Measurements from ENCODE around the gene PADI3. TPM values are rescaled to one million over a fixed set of nuclear protein-coding genes. Genes with fewer than 3 reads are reported as not detected.

Gene PADI3
- total and polyA plus RNA-seq, 2 of the 8 experiments (the other 6 are each of a cell fraction or from before 2014, with no cell fraction given): 0.37 to 0.94 TPM

DNA sequence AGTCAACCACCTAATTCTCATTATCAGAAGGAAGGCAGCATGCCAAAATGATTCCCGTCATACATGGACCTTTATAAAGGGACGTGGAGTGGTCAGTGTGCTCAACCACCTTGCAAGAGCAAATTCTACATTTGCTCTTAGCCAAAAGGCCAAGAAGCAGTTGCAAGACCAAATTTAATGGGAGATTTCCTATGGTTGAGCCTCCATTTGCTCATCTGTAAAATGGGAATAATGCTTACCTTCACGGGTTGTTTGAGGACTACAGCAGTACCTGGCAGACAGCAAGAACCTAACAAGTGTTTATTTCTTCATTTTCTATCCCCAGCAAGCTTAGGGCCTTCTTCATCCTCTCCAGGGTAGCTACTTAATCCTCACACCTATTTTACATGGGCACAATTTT is 41.7 kb downstream of the PADI3 start (continued):
- TF ChIP-seq, protein P1, sequence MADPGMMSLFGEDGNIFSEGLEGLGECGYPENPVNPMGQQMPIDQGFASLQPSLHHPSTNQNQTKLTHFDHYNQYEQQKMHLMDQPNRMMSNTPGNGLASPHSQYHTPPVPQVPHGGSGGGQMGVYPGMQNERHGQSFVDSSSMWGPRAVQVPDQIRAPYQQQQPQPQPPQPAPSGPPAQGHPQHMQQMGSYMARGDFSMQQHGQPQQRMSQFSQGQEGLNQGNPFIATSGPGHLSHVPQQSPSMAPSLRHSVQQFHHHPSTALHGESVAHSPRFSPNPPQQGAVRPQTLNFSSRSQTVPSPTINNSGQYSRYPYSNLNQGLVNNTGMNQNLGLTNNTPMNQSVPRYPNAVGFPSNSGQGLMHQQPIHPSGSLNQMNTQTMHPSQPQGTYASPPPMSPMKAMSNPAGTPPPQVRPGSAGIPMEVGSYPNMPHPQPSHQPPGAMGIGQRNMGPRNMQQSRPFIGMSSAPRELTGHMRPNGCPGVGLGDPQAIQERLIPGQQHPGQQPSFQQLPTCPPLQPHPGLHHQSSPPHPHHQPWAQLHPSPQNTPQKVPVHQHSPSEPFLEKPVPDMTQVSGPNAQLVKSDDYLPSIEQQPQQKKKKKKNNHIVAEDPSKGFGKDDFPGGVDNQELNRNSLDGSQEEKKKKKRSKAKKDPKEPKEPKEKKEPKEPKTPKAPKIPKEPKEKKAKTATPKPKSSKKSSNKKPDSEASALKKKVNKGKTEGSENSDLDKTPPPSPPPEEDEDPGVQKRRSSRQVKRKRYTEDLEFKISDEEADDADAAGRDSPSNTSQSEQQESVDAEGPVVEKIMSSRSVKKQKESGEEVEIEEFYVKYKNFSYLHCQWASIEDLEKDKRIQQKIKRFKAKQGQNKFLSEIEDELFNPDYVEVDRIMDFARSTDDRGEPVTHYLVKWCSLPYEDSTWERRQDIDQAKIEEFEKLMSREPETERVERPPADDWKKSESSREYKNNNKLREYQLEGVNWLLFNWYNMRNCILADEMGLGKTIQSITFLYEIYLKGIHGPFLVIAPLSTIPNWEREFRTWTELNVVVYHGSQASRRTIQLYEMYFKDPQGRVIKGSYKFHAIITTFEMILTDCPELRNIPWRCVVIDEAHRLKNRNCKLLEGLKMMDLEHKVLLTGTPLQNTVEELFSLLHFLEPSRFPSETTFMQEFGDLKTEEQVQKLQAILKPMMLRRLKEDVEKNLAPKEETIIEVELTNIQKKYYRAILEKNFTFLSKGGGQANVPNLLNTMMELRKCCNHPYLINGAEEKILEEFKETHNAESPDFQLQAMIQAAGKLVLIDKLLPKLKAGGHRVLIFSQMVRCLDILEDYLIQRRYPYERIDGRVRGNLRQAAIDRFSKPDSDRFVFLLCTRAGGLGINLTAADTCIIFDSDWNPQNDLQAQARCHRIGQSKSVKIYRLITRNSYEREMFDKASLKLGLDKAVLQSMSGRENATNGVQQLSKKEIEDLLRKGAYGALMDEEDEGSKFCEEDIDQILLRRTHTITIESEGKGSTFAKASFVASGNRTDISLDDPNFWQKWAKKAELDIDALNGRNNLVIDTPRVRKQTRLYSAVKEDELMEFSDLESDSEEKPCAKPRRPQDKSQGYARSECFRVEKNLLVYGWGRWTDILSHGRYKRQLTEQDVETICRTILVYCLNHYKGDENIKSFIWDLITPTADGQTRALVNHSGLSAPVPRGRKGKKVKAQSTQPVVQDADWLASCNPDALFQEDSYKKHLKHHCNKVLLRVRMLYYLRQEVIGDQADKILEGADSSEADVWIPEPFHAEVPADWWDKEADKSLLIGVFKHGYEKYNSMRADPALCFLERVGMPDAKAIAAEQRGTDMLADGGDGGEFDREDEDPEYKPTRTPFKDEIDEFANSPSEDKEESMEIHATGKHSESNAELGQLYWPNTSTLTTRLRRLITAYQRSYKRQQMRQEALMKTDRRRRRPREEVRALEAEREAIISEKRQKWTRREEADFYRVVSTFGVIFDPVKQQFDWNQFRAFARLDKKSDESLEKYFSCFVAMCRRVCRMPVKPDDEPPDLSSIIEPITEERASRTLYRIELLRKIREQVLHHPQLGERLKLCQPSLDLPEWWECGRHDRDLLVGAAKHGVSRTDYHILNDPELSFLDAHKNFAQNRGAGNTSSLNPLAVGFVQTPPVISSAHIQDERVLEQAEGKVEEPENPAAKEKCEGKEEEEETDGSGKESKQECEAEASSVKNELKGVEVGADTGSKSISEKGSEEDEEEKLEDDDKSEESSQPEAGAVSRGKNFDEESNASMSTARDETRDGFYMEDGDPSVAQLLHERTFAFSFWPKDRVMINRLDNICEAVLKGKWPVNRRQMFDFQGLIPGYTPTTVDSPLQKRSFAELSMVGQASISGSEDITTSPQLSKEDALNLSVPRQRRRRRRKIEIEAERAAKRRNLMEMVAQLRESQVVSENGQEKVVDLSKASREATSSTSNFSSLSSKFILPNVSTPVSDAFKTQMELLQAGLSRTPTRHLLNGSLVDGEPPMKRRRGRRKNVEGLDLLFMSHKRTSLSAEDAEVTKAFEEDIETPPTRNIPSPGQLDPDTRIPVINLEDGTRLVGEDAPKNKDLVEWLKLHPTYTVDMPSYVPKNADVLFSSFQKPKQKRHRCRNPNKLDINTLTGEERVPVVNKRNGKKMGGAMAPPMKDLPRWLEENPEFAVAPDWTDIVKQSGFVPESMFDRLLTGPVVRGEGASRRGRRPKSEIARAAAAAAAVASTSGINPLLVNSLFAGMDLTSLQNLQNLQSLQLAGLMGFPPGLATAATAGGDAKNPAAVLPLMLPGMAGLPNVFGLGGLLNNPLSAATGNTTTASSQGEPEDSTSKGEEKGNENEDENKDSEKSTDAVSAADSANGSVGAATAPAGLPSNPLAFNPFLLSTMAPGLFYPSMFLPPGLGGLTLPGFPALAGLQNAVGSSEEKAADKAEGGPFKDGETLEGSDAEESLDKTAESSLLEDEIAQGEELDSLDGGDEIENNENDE (IDR thresholded peaks at IDR 0.05; ENCODE audit: insufficient replicate concordance, low read length): no peak
- no peak for TF ChIP-seq KDM5A (IDR thresholded peaks at IDR 0.05; ENCODE audit: low read length)
- TF ChIP-seq NANOG (IDR thresholded peaks at IDR 0.05; ENCODE audit: insufficient read depth, low read depth, low read length, poor library complexity, severe bottlenecking): no peak
- TF ChIP-seq RXRA (IDR thresholded peaks at IDR 0.05; ENCODE audit: insufficient read depth, low read depth, low read length): no peak
- no peak for TF ChIP-seq RNF2 (IDR thresholded peaks at IDR 0.05; ENCODE audit: borderline replicate concordance, low read depth, low read length, missing control alignments, poor library complexity, severe bottlenecking)
- no peak for TF ChIP-seq MAFK (IDR thresholded peaks at IDR 0.05; ENCODE audit: low read depth, low read length)
- TF ChIP-seq SIN3A (conservative IDR thresholded peaks at IDR 0.05 in 1 of 2, IDR thresholded peaks at IDR 0.05 in 1 of 2; ENCODE audit: low read depth in 1 of 2, low read length in 2 of 2): no peak

All from H1 (cell line).